Measurements from ENCODE around the gene MYL6.

MYL6 gene

GRCh38 chr12:56208006-56208405 lies 49.8 kb downstream of the MYL6 start:
- TF ChIP-seq CTCF (IDR thresholded peaks at IDR 0.05; ENCODE audit: low read depth, low read length), result no peak

More at GRCh38 chr12:56208006-56208405, 49.8 kb downstream of the MYL6 start:
- no peak for DNase-seq (ENCODE audit: extremely low read depth, low read depth)
